Natural killer cell treated with Interleukin-12 subunit alpha and Interleukin-12 subunit beta and Interleukin-15 and Interleukin-18, amount 100 ng/mL, for 72 hours (primary cell): Measurements from ENCODE around the gene KBTBD13. TPM values are rescaled to one million over a fixed set of nuclear protein-coding genes. Genes with fewer than 3 reads are reported as not detected.
A peak's percentile ranks its signal among the peaks of the same experiment; 100 is the strongest.
"Not testable (repeated sequence)": the region's sequence is repeated elsewhere in the genome, so short reads cannot be mapped to it uniquely, and the experiment has no call there.

Experiments used
- ATAC-seq, 2 donors: fragments of 150-1000 bp; cut with Tn5 transposase in 1 of 2; sonication (Bioruptor Pico), chemical (Tn5 transposase) in 1 of 2; 2 replicates each; pipeline ENCODE4 v1.10.0; 2021
- DNase-seq: peaks from one replicate; pipeline ENCODE4 v3.0.0; 2022; ENCODE audit warnings: low spot score
- H3K27ac Mint-ChIP-seq, 2 donors: 1 replicate in 1 of 2; 2 replicates in 1 of 2; pipeline ENCODE4 v1.8.0; 2022; ENCODE audit warnings: mixed read lengths in 2 of 2, mild to moderate bottlenecking in 1 of 2, moderate library complexity in 1 of 2
- H3K27me3 Mint-ChIP-seq, 2 donors: 1 replicate in 1 of 2; 2 replicates in 1 of 2; pipeline ENCODE4 v1.8.0; 2022; ENCODE audit warnings: mixed read lengths in 2 of 2
- H3K36me3 Mint-ChIP-seq: one replicate; pipeline ENCODE4 v1.8.0; 2022; ENCODE audit warnings: mixed read lengths
- H3K4me1 Mint-ChIP-seq, 2 donors: 1 replicate in 1 of 2; 2 replicates in 1 of 2; pipeline ENCODE4 v1.8.0; 2022; ENCODE audit warnings: low read depth in 2 of 2, mixed read lengths in 2 of 2, mild to moderate bottlenecking in 1 of 2
- H3K4me3 Mint-ChIP-seq: one replicate; pipeline ENCODE4 v1.8.0; 2022; ENCODE audit warnings: mixed read lengths
- H3K9me3 Mint-ChIP-seq: 2 replicates; pipeline ENCODE4 v1.8.0; 2022; ENCODE audit warnings: mixed read lengths
- total RNA-seq, 2 donors: library from RNA; stranded (reverse); gene quantifications; one replicate each; pipeline ENCODE4 v1.2.3, GENCODE V29; 2022

Gene KBTBD13
- total RNA-seq, 2 donors from 2014 or later: not detected

- Mint-ChIP-seq H3K36me3 (peaks cover 7% of the 10 kb centered on the region), H3K27me3 (no peaks in the 10 kb centered on the region), H3K4me3 (no peak overlapping the region), H3K9me3 (no peaks in the 10 kb centered on the region), H3K4me1 (no peaks in the 10 kb centered on the region), H3K27ac (peak overlapping the region in 1 of 2 donors; percentile 25)
- ATAC-seq (no peak), DNase-seq (no peak)
These were observed 17.9 kb downstream of the KBTBD13 start for GRCh38 chr15:65094294-65094995.

GRCh38 chr15:65095011-65095746 lies 18.6 kb downstream of the KBTBD13 start:
- no peaks in the 10 kb centered on the region for H3K27me3 Mint-ChIP-seq
- H3K4me3 Mint-ChIP-seq: no peak overlapping the region
- no peaks in the 10 kb centered on the region for H3K4me1 Mint-ChIP-seq
- ATAC-seq (no peak), DNase-seq (no peak)
- no peaks in the 10 kb centered on the region for H3K9me3 Mint-ChIP-seq
- no peak overlapping the region for H3K27ac Mint-ChIP-seq
- peaks cover 7% of the 10 kb centered on the region for H3K36me3 Mint-ChIP-seq

GRCh38 chr15:65095747-65096104 lies 19.2 kb downstream of the KBTBD13 start:
- Mint-ChIP-seq H3K27me3 (no peaks in the 10 kb centered on the region), H3K27ac (no peak overlapping the region), H3K4me1 (no peaks in the 10 kb centered on the region), H3K9me3 (no peaks in the 10 kb centered on the region), H3K36me3 (peaks cover 7% of the 10 kb centered on the region), H3K4me3 (no peak overlapping the region)
- no peak for DNase-seq
- ATAC-seq: no peak

GRCh38 chr15:65096481-65097385 lies 20.2 kb downstream of the KBTBD13 start:
- Mint-ChIP-seq H3K36me3 (peaks cover 7% of the 10 kb centered on the region), H3K4me3 (no peak overlapping the region), H3K27me3 (no peaks in the 10 kb centered on the region), H3K9me3 (no peaks in the 10 kb centered on the region), H3K27ac (no peak overlapping the region), H3K4me1 (peaks cover 5% of the 10 kb centered on the region in 2 donors)
- ATAC-seq (no peak), DNase-seq (no peak)

GRCh38 chr15:65097651-65098263 lies 21.2 kb downstream of the KBTBD13 start:
- H3K27me3 Mint-ChIP-seq: no peaks in the 10 kb centered on the region
- no peak overlapping the region for H3K27ac Mint-ChIP-seq
- no peak overlapping the region for H3K4me3 Mint-ChIP-seq
- H3K36me3 Mint-ChIP-seq: peaks cover 7% of the 10 kb centered on the region
- no peak for DNase-seq
- ATAC-seq: no peak
- H3K9me3 Mint-ChIP-seq: no peaks in the 10 kb centered on the region
- peaks cover 5 to 6% of the 10 kb centered on the region in 2 donors for H3K4me1 Mint-ChIP-seq

- H3K4me1 Mint-ChIP-seq: peaks cover 5 to 6% of the 10 kb centered on the region in 2 donors
- no peak overlapping the region for H3K27ac Mint-ChIP-seq
- H3K27me3 Mint-ChIP-seq: no peaks in the 10 kb centered on the region
- no peak for DNase-seq
- no peak for ATAC-seq
- H3K36me3 Mint-ChIP-seq: peaks cover 7% of the 10 kb centered on the region
- H3K9me3 Mint-ChIP-seq: no peaks in the 10 kb centered on the region
- no peak overlapping the region for H3K4me3 Mint-ChIP-seq
These were observed 22.8 kb downstream of the KBTBD13 start for GRCh38 chr15:65099336-65099735.

GRCh38 chr15:65099801-65100200 lies 23.3 kb downstream of the KBTBD13 start:
- H3K27me3 Mint-ChIP-seq, H3K4me3 Mint-ChIP-seq, H3K27ac Mint-ChIP-seq: not testable (repeated sequence)

GRCh38 chr15:65100442-65100841 lies 23.9 kb downstream of the KBTBD13 start:
- Mint-ChIP-seq H3K36me3 (peaks cover 7% of the 10 kb centered on the region), H3K4me3 (no peak overlapping the region), H3K4me1 (peaks cover 5 to 6% of the 10 kb centered on the region in 2 donors), H3K27ac (no peak overlapping the region), H3K27me3 (no peaks in the 10 kb centered on the region), H3K9me3 (no peaks in the 10 kb centered on the region)
- DNase-seq (no peak), ATAC-seq (no peak)

More at GRCh38 chr15:65099801-65100200, 23.3 kb downstream of the KBTBD13 start:
- H3K36me3 Mint-ChIP-seq, ATAC-seq, DNase-seq, H3K9me3 Mint-ChIP-seq, H3K4me1 Mint-ChIP-seq: not testable (repeated sequence)

- Mint-ChIP-seq H3K9me3 (no peaks in the 10 kb centered on the region), H3K27me3 (no peaks in the 10 kb centered on the region), H3K36me3 (peaks cover 7% of the 10 kb centered on the region), H3K4me3 (no peak overlapping the region), H3K27ac (no peak overlapping the region), H3K4me1 (peaks cover 5 to 6% of the 10 kb centered on the region in 2 donors)
- DNase-seq (no peak), ATAC-seq (no peak)
These were observed 24.9 kb downstream of the KBTBD13 start for GRCh38 chr15:65101411-65101890.

GRCh38 chr15:65101891-65102708 lies 25.6 kb downstream of the KBTBD13 start:
- no peak for ATAC-seq

GRCh38 chr15:65102912-65103311 lies 26.4 kb downstream of the KBTBD13 start:
- ATAC-seq (no peak), DNase-seq (no peak)
- no peaks in the 10 kb centered on the region for H3K27me3 Mint-ChIP-seq
- peaks cover 5 to 6% of the 10 kb centered on the region in 2 donors for H3K4me1 Mint-ChIP-seq
- H3K4me3 Mint-ChIP-seq: no peak overlapping the region
- peaks cover 7% of the 10 kb centered on the region for H3K36me3 Mint-ChIP-seq
- H3K9me3 Mint-ChIP-seq: no peaks in the 10 kb centered on the region
- no peak overlapping the region for H3K27ac Mint-ChIP-seq

More at GRCh38 chr15:65101891-65102708, 25.6 kb downstream of the KBTBD13 start:
- Mint-ChIP-seq H3K9me3 (no peaks in the 10 kb centered on the region), H3K4me1 (peaks cover 5 to 6% of the 10 kb centered on the region in 2 donors), H3K27me3 (no peaks in the 10 kb centered on the region), H3K27ac (no peak overlapping the region), H3K4me3 (no peak overlapping the region), H3K36me3 (peaks cover 7% of the 10 kb centered on the region)
- no peak for DNase-seq

- Mint-ChIP-seq H3K4me1 (peaks cover 5 to 10% of the 10 kb centered on the region in 2 donors), H3K36me3 (no peaks in the 10 kb centered on the region), H3K27ac (no peak overlapping the region)
These were observed 28.5 kb downstream of the KBTBD13 start for GRCh38 chr15:65105038-65105437.

More at GRCh38 chr15:65105038-65105437, 28.5 kb downstream of the KBTBD13 start:
- no peaks in the 10 kb centered on the region for H3K27me3 Mint-ChIP-seq
- DNase-seq: no peak
- H3K4me3 Mint-ChIP-seq: no peak overlapping the region
- no peak for ATAC-seq
- H3K9me3 Mint-ChIP-seq: no peaks in the 10 kb centered on the region
